Activated effector memory CD4-positive, alpha-beta T cell treated with anti-CD3 and anti-CD28 coated beads, Interleukin-2, amount 50 U/mL, for 16 hours (primary cell): ENCODE measurements around the gene CLIC4.
"Not testable (repeated sequence)": the region's sequence is repeated elsewhere in the genome, so short reads cannot be mapped to it uniquely, and the experiment has no call there.

ENCODE experiments used
- DNase-seq: peaks from one replicate; pipeline ENCODE4 v3.0.0-alpha.2; 2020

Gene CLIC4

DNA sequence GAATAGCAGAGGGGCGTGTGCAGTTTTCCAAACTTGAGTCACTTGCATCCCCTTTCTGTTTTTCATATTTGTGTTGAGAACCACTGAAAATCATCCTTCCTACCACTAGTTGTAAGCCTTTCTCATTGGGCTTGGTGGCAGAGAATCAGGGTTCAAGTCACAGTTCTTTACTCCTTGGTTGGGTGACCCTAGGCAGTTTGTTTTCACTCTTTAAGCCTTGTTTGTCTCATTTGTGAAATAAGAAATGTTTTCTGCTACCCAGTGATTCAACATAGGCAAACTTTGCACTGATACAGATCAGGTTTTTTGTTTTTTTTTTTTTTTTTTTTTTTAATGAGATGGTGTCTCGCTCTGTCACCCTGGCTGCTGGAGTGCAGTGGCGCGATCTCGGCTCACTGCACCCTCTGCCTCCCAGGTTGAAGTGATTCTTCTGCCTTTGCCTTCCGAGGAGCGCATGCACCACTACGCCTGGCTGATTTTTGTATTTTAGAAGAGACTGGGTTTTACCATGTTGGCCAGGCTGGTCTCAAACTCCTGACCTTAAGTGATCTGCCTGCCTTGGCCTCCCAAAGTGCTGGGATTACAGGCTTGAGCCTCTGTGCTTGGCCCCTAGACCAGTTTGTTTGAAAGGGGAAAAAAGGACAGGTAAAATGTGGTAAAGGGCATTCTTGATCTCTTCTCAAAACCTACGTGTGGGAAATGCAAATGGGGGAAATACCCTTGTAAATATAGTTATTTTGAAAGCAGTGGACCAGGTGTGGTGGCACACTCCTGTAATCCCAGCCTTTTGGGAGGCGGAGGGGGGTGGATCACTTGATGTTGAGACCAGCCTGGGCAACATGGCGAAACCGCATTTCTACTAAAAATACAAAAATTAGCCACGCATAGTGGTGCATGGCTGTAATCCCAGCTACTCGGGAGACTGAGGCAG lies 3.2 kb downstream of the CLIC4 start:
- no peak for DNase-seq

DNA sequence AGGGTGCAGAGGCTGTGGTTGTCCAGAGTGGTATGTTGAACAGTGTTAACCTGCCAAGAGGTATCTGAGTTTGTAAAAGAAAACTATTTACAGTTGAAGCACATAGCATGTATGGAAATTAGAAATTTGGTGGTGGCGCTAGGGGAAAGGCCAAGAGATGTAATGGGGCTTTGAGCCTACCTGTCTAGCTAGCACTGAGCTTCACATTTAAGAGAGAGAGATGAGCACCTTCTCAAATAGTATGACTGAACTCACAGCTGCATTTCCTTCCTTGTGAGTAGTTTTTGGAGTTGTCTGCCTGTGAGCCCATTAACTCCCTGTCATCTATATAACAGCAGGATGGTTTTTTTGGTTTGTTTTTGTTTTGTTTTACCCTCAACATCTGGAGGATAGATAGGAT lies 4.0 kb downstream of the CLIC4 start:
- no peak for DNase-seq

DNA sequence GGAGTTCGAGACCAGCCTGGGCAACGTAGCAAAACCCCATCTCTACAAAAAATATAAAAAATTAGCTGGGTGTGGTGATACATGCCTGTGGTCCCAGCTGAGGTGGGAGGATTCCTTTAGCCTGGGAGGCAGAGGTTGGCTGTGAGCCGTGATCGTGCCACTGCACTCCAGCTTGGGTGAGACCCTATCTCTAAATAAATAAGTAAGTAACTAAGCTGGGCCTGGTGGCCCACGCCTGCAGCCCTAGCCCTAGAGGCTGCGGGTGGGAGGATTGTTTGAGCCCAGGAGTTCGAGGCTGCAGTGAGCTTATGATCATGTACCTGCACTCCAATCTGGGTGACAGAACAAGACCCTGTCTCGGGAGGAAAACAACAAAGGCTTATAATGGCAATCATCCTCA lies 4.6 kb downstream of the CLIC4 start:
- DNase-seq, result no peak

DNA sequence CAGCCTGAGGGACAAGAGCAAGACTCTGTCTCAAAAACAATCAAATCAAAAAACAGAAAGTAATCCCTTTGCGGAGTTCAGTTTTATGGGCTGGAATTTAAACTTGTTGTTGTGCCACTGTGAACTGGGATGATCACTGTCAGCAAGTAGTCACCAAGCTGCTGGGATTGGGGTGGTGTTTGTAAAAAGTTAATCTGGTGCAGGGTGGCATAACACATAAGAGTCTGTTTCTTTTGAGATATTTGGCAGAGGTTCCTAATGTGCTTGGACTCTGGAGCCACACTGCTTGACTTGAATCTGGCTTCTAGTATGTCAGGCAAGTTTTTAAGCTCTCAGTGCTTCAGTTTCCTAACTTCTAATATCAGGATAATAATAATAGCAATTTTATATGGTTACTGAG lies 6.6 kb downstream of the CLIC4 start:
- no peak for DNase-seq

DNA sequence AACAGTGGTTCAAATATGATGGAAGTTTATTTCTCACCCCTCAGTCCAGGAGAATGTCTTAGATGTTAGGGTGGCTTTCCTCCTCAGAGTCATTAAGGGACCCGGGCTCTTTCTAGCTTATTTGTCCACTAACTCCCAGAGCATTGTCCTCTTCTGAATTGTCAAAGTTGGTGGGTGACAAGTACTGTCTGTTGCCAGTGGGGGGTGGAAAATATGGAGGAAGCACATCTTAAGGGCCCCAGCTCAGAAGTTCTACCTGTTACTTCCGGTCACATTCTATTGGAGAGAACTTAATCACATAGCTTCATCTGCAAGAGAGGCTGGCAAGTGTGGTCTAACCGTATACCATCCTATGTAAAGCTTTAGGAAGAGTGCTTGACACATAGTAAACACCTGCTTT lies 7.1 kb downstream of the CLIC4 start:
- DNase-seq, result no peak

DNA sequence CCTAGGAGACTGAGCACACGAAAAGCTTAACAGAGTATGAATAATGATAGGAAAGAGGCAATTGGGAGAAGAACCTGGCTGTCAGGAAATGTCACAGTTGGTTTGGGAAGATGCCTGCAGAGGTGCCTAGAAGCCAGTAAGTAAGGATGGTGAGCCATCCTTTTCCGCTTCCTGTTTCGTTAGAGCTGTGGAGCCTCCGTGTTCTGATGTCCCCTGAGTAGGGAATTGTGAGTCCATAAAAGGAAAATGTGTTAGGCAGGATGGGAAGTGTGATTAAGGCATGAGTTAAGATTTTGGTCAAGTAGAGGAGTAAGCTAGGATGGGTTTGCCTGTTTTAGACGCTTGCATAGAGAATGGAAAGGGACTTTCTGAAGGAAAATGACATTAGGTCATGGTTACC lies 9.0 kb downstream of the CLIC4 start:
- DNase-seq, result no peak

DNA sequence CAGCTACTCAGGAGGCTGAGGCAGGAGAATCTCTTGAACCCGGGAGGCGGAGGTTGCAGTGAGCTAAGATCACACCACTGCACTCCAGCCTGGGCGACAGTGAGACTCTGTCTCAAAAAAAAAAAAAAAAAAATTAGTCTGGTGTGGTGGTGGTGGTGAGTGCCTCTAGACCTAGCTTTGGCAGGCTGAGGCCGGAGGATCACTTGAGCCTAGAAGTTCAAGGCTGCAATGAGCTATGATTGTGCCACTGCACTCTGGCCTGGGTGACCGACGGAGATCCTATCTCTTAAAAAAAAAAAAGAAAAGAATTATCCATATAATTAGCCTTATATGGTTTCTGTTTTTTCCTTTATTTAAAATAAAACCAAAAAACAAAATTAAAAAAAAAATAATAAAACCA lies 10.1 kb downstream of the CLIC4 start:
- DNase-seq, result not testable (repeated sequence)

DNA sequence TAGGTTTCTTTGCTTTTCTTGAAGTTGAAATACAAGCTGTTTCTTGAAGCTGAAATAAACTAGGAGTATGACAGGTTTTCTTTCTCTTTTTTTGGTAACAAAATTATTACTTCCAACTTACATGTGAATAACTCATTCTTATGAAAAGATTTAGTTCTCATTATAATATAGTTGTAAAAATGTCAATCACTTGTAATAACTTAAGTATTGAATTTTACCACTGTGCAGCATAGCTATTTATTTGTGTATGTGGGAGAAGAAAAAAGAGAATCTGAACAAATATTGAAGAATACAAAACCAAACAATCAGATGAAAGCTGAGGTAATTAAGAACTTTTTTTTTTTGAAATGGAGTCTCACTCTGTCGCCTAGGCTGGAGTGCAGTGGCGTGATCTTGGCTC lies 11.1 kb downstream of the CLIC4 start:
- DNase-seq, result no peak

DNA sequence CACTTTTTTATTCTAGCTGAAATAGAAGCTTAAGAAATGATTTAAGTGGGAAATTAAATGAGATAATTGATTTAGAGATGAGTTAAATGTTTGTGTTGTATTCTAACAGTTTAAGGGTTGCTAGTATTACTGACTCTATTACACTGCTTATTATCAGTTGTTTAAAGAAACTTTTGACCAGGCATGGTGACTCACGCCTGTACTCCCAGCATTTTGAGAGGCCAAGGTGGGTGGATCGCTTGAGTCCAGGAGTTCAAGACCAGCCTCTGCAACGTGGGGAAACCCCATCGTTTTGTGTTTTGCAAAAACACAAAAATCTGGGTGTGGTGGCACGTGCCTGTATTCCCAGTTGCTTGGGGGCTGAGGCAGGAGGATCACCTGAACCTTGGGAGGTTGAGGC lies 14.2 kb downstream of the CLIC4 start:
- DNase-seq, result no peak

DNA sequence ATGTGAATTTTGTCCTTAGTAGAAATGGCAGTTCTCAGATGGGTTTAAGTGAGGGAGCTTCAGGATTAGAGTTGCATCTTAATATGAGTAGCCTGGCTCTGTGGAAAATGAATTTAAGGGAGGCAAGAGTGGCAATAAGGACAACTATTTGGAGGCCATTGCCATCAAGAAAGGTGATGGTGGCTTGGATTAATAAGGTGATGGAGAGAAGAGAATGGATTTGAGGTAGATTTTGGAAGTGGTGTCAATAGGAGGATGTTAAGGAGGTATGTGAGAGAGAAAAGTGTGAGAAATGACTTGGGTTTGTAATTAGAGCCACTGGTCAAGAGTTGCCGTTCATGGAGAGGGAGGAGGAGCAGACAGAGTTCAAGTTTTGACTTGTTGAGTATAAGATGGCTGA lies 16.3 kb downstream of the CLIC4 start:
- no peak for DNase-seq

DNA sequence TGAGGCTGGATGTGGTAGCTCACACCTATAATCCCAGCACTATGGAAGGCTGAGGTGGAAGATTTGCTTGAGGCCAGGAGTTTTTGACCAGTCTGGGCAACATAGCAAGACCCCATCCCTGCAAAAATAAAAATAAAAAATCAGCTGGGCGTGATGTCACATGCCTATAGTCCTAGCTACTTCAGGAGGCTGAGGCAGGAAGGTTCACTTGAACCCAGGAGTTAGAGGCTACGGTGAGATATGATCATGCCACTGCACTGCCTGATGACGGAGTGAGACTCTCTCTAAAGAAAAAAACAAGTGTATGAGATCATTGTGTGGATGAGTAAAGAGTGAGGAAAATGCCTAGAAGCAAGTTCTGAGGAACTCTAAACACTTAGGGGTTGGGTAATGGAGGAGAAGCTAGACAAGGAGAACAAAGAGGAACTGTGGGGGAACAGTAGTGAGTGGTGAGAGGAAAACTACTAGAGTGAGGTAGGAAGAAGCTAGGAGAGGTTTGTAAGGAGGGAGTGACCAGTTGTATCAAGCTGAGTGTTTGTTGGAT lies 17.0 kb downstream of the CLIC4 start:
- DNase-seq, result no peak

DNA sequence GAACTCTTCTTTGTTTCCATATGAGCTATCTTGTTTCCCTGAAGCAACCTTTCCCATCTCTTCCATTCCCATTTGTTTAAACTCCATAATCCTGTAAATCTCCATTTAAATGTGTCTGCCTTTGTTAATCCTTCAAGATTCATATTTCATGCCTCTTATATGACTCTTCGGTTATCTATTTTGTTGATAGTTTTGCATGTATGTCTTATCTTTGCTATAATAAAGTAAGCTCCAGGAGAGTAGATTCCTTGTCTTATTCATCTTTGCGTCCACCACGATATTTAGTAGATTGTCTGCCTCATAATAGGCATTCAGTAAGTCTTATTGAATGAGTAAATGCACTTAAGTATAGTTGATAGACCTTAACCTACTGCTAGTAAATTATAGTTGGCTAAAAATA lies 18.4 kb downstream of the CLIC4 start:
- DNase-seq, result no peak

DNA sequence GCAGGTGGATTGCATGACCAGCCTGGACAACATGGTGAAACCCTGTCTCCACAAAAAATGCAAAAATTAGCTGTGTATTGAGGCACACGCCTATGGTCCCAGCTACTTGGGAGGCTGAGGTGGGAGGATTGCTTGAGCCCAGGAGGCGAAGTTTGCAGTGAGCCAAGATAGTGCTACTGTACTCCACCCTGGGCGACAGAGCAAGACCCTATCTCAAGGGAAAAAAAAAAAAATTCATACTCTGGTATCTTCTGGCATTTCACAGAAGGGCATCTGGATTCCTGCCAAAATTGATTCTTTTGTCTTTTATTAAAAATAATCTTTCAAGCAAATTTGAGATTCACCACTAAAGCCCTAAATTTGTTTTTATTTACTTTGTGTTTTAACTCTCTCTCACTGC lies 19.2 kb downstream of the CLIC4 start:
- DNase-seq, result no peak

DNA sequence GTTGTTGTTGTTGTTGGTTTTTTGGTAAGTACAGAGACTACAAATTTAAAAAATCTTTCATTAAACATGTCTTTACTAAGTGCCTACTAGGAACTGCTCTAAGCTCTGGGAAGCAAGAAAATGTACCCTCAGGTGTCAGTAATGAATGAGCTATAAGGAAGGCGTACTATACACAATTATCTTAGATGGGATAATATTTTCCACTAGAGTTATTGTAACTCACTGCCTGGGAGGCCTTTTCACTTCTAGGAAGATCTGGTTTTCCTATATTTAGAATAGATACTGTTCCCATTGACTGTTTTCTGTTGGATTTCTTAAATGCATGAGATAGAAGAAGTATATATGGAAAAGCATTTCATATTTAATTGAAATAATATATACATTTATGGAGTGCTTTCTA lies 19.6 kb downstream of the CLIC4 start:
- DNase-seq, result no peak

DNA sequence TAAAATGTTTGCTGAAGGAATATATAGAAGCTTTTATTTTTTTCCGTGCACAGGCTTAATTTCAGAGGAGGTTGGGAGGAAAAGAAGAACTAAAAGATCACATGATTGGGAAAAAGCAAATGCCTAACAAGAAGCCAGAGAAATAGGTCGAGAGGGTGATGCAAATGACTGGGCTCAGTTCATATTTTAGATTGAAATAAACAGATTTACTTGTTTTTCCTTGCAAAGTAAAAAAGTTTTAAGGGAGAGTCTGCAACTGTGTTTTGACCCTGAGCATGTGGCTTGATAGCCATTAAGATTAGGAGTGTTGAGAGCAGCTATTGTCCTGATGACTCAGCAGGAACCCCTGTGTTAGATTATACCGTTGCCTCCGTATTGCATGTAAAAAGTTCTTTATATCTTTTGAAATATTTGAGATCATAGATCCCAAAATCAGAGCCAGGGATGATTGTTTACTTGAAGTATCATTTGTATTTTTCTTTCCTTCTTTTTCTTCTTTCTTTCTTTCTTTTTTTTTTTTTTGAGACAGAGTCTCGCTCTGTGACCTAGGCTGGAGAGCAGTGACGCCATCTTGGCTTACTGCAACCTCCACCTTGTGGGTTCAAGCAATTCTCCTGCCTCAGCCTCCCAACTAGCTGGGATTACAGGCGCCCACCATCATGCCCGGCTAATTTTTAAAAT lies 20.2 kb downstream of the CLIC4 start:
- no peak for DNase-seq

DNA sequence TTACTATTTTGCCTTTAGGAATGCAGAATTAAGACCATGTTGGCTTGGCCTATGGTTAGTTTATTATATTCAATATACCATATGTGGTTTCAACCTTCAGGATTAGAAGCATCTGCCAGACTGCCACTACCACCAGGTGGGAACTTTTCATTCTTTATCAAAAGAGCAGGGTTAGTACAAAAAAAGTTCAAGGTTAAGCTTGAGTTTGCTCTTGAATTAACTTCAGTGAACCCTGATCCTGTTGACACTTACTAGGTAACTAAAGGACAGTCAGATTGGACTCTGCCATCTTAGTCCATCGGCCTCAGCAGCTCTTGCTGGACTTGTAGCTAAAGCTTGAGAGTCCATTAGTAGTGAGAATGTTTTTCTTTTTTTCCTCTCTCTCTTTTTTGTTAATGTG lies 22.1 kb downstream of the CLIC4 start:
- no peak for DNase-seq

DNA sequence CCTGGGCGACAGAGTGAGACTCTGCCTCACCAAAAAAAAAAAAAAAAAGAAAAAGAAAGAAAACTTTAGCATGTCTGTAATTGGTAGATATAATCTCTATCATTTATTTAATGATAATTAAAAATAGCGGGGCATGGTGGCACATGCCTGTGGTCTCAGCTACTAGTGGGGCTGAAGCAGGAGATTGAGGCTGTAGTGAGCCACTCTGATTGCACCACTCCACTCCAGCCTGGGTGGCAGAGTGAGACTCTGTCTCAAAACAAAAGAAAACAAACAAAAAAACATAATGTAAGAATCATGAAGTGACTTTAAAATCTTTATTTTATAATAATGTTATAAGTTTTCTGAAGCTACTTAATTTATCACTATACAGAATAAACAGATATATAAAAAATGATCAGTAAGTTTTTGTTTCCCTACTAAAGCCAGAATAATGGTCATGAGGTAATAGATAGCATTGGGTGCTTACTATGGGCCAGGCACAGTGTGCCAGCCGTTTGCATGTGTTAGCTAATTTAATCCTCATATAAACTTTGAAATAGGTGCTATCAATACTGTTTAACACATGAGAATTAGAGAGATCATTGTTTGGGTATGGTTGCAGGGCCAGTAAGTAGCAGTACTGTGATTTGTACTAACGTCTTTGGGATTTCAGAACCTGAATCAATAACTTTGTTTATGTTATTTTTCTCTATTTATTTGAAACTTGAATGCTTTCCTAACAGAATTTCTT lies 23.8 kb downstream of the CLIC4 start:
- no peak for DNase-seq

DNA sequence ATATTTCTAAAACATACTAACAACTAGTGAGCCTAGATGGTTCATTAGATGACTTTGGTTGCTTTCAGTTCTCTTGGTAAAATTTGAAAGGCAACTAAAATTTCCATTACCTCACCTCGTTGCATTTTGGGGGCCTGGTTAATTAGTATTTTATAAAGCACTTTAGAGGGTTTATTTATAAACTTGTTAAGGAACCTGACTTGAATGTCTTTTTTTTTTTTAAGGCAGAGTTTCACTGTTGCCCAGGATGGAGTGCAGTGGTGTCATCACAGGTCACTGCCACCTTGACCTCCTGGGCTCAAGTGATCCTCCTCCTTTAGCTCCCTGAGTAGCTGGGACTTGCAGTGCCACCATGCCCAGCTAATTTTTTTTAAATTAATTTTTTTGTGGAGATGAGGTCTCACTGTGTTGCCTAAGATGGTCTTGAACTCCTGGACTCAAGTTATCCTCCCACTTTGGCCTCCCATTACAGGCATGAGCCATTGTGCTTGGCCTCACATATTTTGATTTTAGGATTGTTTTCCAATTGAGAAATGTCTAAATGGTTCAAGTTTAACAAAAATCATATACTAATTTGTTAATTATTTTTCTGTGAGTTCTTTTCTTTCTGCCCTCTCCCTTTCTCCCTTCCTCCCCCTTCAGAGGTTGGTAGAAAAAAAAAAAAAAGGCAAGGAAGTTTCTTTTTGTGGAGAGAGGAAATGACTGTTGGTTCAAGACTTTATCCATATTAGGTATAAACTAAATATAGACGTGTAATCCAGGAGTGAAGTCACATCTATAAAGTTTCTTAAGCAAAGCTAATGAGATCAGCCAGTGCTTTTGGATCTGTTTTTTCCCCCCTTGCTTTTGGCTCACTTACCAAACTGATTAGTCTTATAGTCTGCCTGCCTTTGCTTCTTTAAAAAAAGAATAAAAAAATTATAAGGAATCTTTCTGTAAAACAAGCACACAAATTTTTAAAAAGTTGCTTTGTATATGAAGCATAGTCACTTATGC lies 24.7 kb downstream of the CLIC4 start:
- no peak for DNase-seq

DNA sequence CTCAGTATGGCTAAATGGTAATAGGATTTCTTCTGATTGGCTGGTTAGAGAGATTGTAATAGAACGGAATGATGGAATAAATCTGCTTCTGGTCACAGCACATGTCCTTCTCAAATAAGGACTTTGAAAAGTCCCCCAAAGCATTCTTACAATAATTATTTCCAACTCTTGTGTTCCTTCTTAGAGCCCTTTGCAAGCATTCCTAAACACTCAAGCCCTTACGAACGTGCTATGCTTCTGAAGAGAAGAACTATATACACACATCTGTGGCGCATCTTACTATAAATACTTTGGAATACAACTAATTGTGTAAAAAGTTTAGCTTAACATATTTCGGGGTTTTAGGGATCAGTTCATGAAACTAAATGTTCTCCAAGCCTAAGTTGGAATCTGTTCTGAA lies 25.6 kb downstream of the CLIC4 start:
- no peak for DNase-seq

DNA sequence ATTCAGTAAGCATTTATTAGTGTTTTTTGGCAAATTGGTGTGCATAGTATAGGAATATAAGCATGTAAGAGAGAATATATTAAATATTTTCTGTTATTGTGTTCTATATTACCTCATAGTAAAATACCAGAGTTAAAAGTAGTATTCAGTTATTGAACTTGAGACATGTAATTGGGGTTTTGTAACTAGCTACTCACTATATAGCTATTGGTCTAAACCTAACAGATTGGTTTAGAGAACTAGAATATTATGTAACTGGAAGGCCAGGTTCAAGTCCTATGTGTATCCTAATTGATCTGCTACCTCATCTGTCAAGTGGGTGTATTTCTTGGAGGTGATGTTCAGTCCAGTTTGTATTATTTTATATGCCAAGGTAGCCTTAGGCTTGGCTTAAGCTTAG lies 26.3 kb downstream of the CLIC4 start:
- no peak for DNase-seq

DNA sequence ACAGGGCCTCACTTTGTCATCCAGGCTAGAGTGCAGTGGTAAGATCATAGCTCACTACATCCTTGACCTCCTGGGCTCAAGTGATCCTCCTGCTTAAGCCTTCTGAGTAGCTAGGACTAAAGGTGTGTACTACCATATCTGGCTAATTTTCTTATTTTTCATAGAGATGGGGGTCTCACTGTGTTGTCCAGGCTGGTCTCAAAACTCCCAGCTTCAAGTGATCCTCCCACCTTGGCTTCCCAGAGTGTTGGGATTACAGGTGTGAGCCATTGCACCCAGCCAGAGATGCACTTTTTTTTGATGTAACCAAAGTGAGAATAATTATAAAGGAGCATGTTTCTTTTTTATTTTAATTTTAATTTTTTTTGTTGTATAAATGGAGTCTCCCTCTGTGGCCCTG lies 28.4 kb downstream of the CLIC4 start:
- no peak for DNase-seq

DNA sequence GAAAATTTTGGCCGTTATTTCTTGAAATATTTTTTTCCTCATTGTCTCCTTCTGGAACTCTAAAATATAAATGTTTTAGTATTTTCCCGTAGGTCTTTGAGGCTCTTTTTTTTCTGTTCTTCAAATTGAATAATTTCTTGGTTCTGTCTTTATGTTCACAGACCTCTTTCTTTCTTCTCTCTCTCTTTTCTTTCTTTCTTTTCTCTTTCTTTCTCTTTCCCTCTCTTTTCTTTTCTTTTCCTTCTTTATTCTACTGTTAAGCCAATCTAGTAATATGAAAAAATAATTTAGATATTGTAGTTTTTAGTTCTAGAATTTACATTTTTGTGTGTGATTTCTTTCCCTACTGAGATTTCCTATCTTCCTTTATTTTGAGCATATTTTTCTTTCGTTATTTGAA lies 30.1 kb downstream of the CLIC4 start:
- no peak for DNase-seq
